B cell (primary cell): ENCODE measurements around the gene CCDC134. TPM values are rescaled to one million over a fixed set of nuclear protein-coding genes. Genes with fewer than 3 reads are reported as not detected.

ENCODE experiments used
- ATAC-seq: fragments of 200-7000 bp; cut with Tn5 transposase; one replicate; pipeline ENCODE4 v1.10.0; 2021; ENCODE audit warnings: low read depth, mild to moderate bottlenecking, moderate number of reproducible peaks, moderate library complexity
- CTCF ChIA-PET: fragments of 350-600 bp; sonication (Branson Sonifier 250); formaldehyde crosslinking; loops from one replicate; lab custom pipeline; 2021; ENCODE audit warnings: antibody characterized with exemption, inconsistent platforms; lab: Charles Lee
- POLR2A ChIA-PET: fragments of 350-600 bp; sonication (Branson Sonifier 250); formaldehyde crosslinking; loops from one replicate; lab custom pipeline; 2021; ENCODE audit warnings: antibody characterized with exemption; lab: Charles Lee
- DNase-seq: peaks from one replicate; pipeline ENCODE4 v3.0.0; 2013
- H2AFZ ChIP-seq: 2 replicates; pipeline ENCODE4 v1.6.1; 2012; ENCODE audit warnings: mild to moderate bottlenecking, low read depth, low read length; ENCODE audit not compliant: insufficient read depth, poor library complexity, severe bottlenecking
- H3K27ac ChIP-seq, 2 donors: 1 replicate in 1 of 2; 2 replicates in 1 of 2; pipeline ENCODE4 v1.5.1; 2012 to 2013; ENCODE audit warnings: low read length in 2 of 2, mild to moderate bottlenecking in 2 of 2, moderate library complexity in 1 of 2
- H3K27me3 ChIP-seq, 4 experiments: fragments of 200-600 bp in 1 of 4; sonication (generic) in 1 of 4; replicated peaks in 1 of 4; 1 replicate in 2 of 4; 2 replicates in 2 of 4; pipeline versions ENCODE4 v1.6.1 to v1.7.0; 2013 to 2016; ENCODE audit warnings: low read length in 3 of 4, mild to moderate bottlenecking in 2 of 4, mixed read lengths in 1 of 4, moderate library complexity in 1 of 4; ENCODE audit not compliant: insufficient read depth in 4 of 4, control insufficient read depth in 3 of 4; ENCODE audit errors: control extremely low read depth in 1 of 4
- H3K36me3 ChIP-seq, 2 experiments: replicated peaks in 1 of 2; 1 replicate in 1 of 2; 2 replicates in 1 of 2; pipeline versions ENCODE4 v1.6.1 to v1.7.1; 2013; ENCODE audit warnings: low read length in 1 of 2; ENCODE audit not compliant: insufficient read depth in 2 of 2, control insufficient read depth in 1 of 2; ENCODE audit errors: control extremely low read depth in 1 of 2, extremely low read depth in 1 of 2
- H3K4me1 ChIP-seq, 2 donors: fragments of 200-600 bp in 1 of 2; sonication (generic) in 1 of 2; 1 replicate in 1 of 2; 2 replicates in 1 of 2; pipeline versions ENCODE4 v1.5.1 to v1.6.1; 2013 to 2017; ENCODE audit warnings: low read length in 2 of 2; ENCODE audit not compliant: control insufficient read depth in 2 of 2, insufficient read depth in 2 of 2
- H3K4me2 ChIP-seq: replicated peaks from 2 replicates; pipeline ENCODE3; 2012; ENCODE audit warnings: mild to moderate bottlenecking, low read depth, low read length; ENCODE audit not compliant: poor library complexity, severe bottlenecking
- H3K4me3 ChIP-seq, 5 experiments: fragments of 200-600 bp in 1 of 5; sonication (generic) in 1 of 5; 1 replicate in 3 of 5; 2 replicates in 2 of 5; pipeline versions ENCODE4 v1.5.1 to v1.7.0; 2011 to 2016; ENCODE audit warnings: low read length in 4 of 5, mild to moderate bottlenecking in 4 of 5, low read depth in 2 of 5, control low read depth in 1 of 5, moderate library complexity in 1 of 5; ENCODE audit not compliant: insufficient read depth in 1 of 5; ENCODE audit errors: control extremely low read depth in 1 of 5, extremely low read depth in 1 of 5
- H3K79me2 ChIP-seq: fragments of 200-600 bp; sonication (generic); one replicate; pipeline ENCODE4 v1.6.0; 2016; ENCODE audit warnings: low read length; ENCODE audit not compliant: control insufficient read depth, insufficient read depth
- H3K9ac ChIP-seq: fragments of 200-600 bp; sonication (generic); 2 replicates; pipeline ENCODE4 v1.6.1; 2017; ENCODE audit warnings: mild to moderate bottlenecking, low read length, moderate library complexity
- H3K9me3 ChIP-seq, 3 donors: one replicate each; pipeline versions ENCODE4 v1.6.1 to v1.7.1; 2013; ENCODE audit warnings: low read length in 2 of 3; ENCODE audit not compliant: control insufficient read depth in 2 of 3, insufficient read depth in 1 of 3; ENCODE audit errors: control extremely low read depth in 1 of 3
- H4K20me1 ChIP-seq: 2 replicates; pipeline ENCODE4 v1.6.0; 2012; ENCODE audit warnings: mild to moderate bottlenecking, low read length; ENCODE audit not compliant: insufficient read depth, control insufficient read depth, poor library complexity, severe bottlenecking
- H3K27ac Mint-ChIP-seq: one replicate; pipeline ENCODE4 v1.8.0; 2021; ENCODE audit warnings: mixed read lengths
- H3K27me3 Mint-ChIP-seq: one replicate; pipeline ENCODE4 v1.8.0; 2021; ENCODE audit warnings: mixed read lengths
- H3K4me1 Mint-ChIP-seq: one replicate; pipeline ENCODE4 v1.8.0; 2021; ENCODE audit warnings: mixed read lengths
- H3K4me3 Mint-ChIP-seq: one replicate; pipeline ENCODE4 v1.8.0; 2021; ENCODE audit warnings: mixed read lengths
- H3K9me3 Mint-ChIP-seq: one replicate; pipeline ENCODE4 v1.8.0; 2022; ENCODE audit warnings: mixed read lengths; ENCODE audit not compliant: insufficient read depth
- CTCF ChIP-seq: fragments of 200-600 bp; IDR thresholded peaks from one replicate; pipeline ENCODE4 v1.8.0; 2022; ENCODE audit warnings: antibody characterized with exemption, mild to moderate bottlenecking
- EZH2 ChIP-seq: IDR thresholded peaks from 2 replicates; pipeline ENCODE4 v1.6.1; 2012; ENCODE audit warnings: borderline replicate concordance, low read depth, mild to moderate bottlenecking, moderate library complexity, low read length; ENCODE audit not compliant: insufficient read depth, poor library complexity, severe bottlenecking
- WGBS: methylation state at CpG from one replicate; pipeline ENCODE4 v1.1.5; 2013; ENCODE audit warnings: missing lambda C conversion rate; ENCODE audit not compliant: insufficient coverage; 5-methylcytosine and 5-hydroxymethylcytosine counted together
- intact Hi-C: fragments of 100-400 bp; cut with micrococcal nuclease; formaldehyde crosslinking; loops from one replicate; pipeline ENCODE4 v1.10.0; 2022
- polyA plus RNA-seq: library from polyadenylated mRNA; depleted of rRNA; stranded (reverse); fragments of >200 nt; gene quantifications from 2 replicates; pipeline ENCODE4 v1.2.3, GENCODE V29; 2012
- total RNA-seq, 2 donors: library from RNA; stranded (reverse); fragments of 120-200 nt in 1 of 2; gene quantifications; 1 replicate in 1 of 2; 2 replicates in 1 of 2; pipeline versions ENCODE4 v1.2.3 to v1.2.4, GENCODE V29; 2013 to 2022

The CCDC134 gene
- total and polyA plus RNA-seq, 2 donors (not counting 1 experiment from before 2014, with no cell fraction given), result 4.4 to 18.1 TPM

- H3K9me3 Mint-ChIP-seq, result no peaks in the 10 kb centered on the region
- Histone ChIP-seq H2AFZ (no peak overlapping the region), H3K4me2 (no peak overlapping the region), H3K79me2 (no peaks in the 10 kb centered on the region), H3K9me3 (no peaks in the 10 kb centered on the region), H3K27ac (no peak overlapping the region), H3K36me3 (no peaks in the 10 kb centered on the region), H3K9ac (no peak overlapping the region), H3K4me3 (no peak overlapping the region), H3K27me3 (no peaks in the 10 kb centered on the region), H3K4me1 (no peaks in the 10 kb centered on the region), H4K20me1 (no peaks in the 10 kb centered on the region)
- peaks cover 4% of the 10 kb centered on the region for H3K27me3 Mint-ChIP-seq
- WGBS, result no CpG with 5 or more reads among the region's 2 CpGs
- ChIA-PET POLR2A (no interaction called here), CTCF (interaction anchor here (0.6 to 1.3 kb wide), 2 partner anchors 191 to 326 kb away, joined by 3 read pairs; no protein-coding TSS in a partner anchor)
- ATAC-seq, result no peak
- intact Hi-C loops, result loop anchor here (2.0 kb wide), 1 partner anchor 14 kb away; no protein-coding TSS in a partner anchor
- TF ChIP-seq EZH2 (no peak), CTCF (no peak)
- H3K4me1 Mint-ChIP-seq, result no peaks in the 10 kb centered on the region
- H3K27ac Mint-ChIP-seq, result no peak overlapping the region
- no peak overlapping the region for H3K4me3 Mint-ChIP-seq
- DNase-seq, result no peak
These were observed 32.0 kb upstream of the CCDC134 start for GRCh38 chr22:41768430-41768829.

- Mint-ChIP-seq H3K27me3 (peaks cover 4% of the 10 kb centered on the region), H3K4me1 (no peaks in the 10 kb centered on the region), H3K27ac (no peak overlapping the region), H3K4me3 (no peak overlapping the region), H3K9me3 (no peaks in the 10 kb centered on the region)
- Histone ChIP-seq H2AFZ (no peak overlapping the region), H3K79me2 (no peaks in the 10 kb centered on the region), H3K27ac (no peak overlapping the region), H3K4me2 (no peak overlapping the region), H3K36me3 (no peaks in the 10 kb centered on the region), H3K27me3 (no peaks in the 10 kb centered on the region), H3K4me1 (no peaks in the 10 kb centered on the region), H3K4me3 (no peak overlapping the region), H3K9me3 (no peaks in the 10 kb centered on the region), H4K20me1 (no peaks in the 10 kb centered on the region), H3K9ac (no peak overlapping the region)
- 100% methylated on average over 2 of the region's 5 CpGs for WGBS
- TF ChIP-seq EZH2 (no peak), CTCF (no peak)
- POLR2A ChIA-PET, result no interaction called here
- intact Hi-C loops, result no loop called here
- CTCF ChIA-PET, result interaction anchor here (1.5 kb wide), 1 partner anchor 74 kb away, joined by 5 read pairs; no protein-coding TSS in a partner anchor
- ATAC-seq (no peak), DNase-seq (no peak)
These were observed 29.6 kb upstream of the CCDC134 start for GRCh38 chr22:41770715-41771468.
